NB4 (cell line): ENCODE measurements around the gene MYO1A.

Experiments used
- CTCF ChIP-seq: IDR thresholded peaks from one replicate; pipeline ENCODE4 v1.5.1; 2012; ENCODE audit warnings: low read depth, low read length
- MAX ChIP-seq: IDR thresholded peaks from 2 replicates; pipeline ENCODE4 v1.6.1; 2011; ENCODE audit warnings: low read depth, low read length

GRCh38 chr12:57079821-57080220 lies 29.9 kb upstream of the MYO1A start:
- TF ChIP-seq MAX (no peak), CTCF (no peak)
